ENCODE results near the gene RIMS3.
A peak's percentile ranks its signal among the peaks of the same experiment; 100 is the strongest.

The RIMS3 gene

GRCh38 chr1:40618108-40618507, 47.4 kb downstream of the RIMS3 start:
- no peak for DNase-seq (ENCODE audit: extremely low spot score)
- ChIA-PET POLR2A (no interaction called here), CTCF (no interaction called here)
- TF ChIP-seq ARNT (IDR thresholded peaks at IDR 0.05) = no peak
- TF ChIP-seq BHLHE40 (IDR thresholded peaks at IDR 0.05; ENCODE audit: borderline replicate concordance) = no peak
- TF ChIP-seq CTBP1 (IDR thresholded peaks at IDR 0.05; ENCODE audit: borderline replicate concordance) = no peak
- TF ChIP-seq TARDBP (IDR thresholded peaks at IDR 0.05) = no peak
- TF ChIP-seq SP1 (IDR thresholded peaks at IDR 0.05) = no peak
- TF ChIP-seq ZNF384 (IDR thresholded peaks at IDR 0.05) = no peak
- no peak for TF ChIP-seq FOXK2 (IDR thresholded peaks at IDR 0.05)

GRCh38 chr1:40612345-40612831, 53.1 kb downstream of the RIMS3 start:
- peak; percentile 75 for DNase-seq (ENCODE audit: extremely low spot score)
- CTCF ChIA-PET = interaction anchor here (0.8 kb wide), 2 partner anchors 9 to 109 kb away, joined by 4 read pairs; no protein-coding TSS in a partner anchor
- TF ChIP-seq HDGF (IDR thresholded peaks at IDR 0.05; ENCODE audit: borderline replicate concordance) (no peak), NFRKB (IDR thresholded peaks at IDR 0.05) (no peak), SUZ12 (IDR thresholded peaks at IDR 0.05) (no peak), SP1 (IDR thresholded peaks at IDR 0.05) (no peak), PKNOX1 (IDR thresholded peaks at IDR 0.05) (no peak), ELF4 (IDR thresholded peaks at IDR 0.05) (no peak), FOXM1 (IDR thresholded peaks at IDR 0.05; ENCODE audit: borderline replicate concordance) (no peak), CTBP1 (IDR thresholded peaks at IDR 0.05; ENCODE audit: borderline replicate concordance) (no peak), L3MBTL2 (conservative IDR thresholded peaks at IDR 0.05) (no peak), FOXA1 (IDR thresholded peaks at IDR 0.05) (no peak), ZNF384 (IDR thresholded peaks at IDR 0.05) (no peak), BHLHE40 (IDR thresholded peaks at IDR 0.05; ENCODE audit: borderline replicate concordance) (no peak), ARNT (IDR thresholded peaks at IDR 0.05) (no peak), TARDBP (IDR thresholded peaks at IDR 0.05) (no peak), FOXK2 (IDR thresholded peaks at IDR 0.05) (no peak), LEF1 (IDR thresholded peaks at IDR 0.05; ENCODE audit: borderline replicate concordance) (no peak)
- POLR2A ChIA-PET = interaction anchor here (0.7 kb wide), 1 partner anchor 79 kb away, joined by 3 read pairs; the partner anchor contains the start of gene NFYC

GRCh38 chr1:40610156-40610555, 55.3 kb downstream of the RIMS3 start:
- ChIA-PET CTCF (no interaction called here), POLR2A (no interaction called here)
- no peak for TF ChIP-seq NFRKB (IDR thresholded peaks at IDR 0.05)
- no peak for TF ChIP-seq PKNOX1 (IDR thresholded peaks at IDR 0.05)
- TF ChIP-seq ARNT (IDR thresholded peaks at IDR 0.05) = no peak
- TF ChIP-seq TARDBP (IDR thresholded peaks at IDR 0.05) = no peak
- no peak for TF ChIP-seq SP1 (IDR thresholded peaks at IDR 0.05)
- TF ChIP-seq FOXA1 (IDR thresholded peaks at IDR 0.05) = no peak
- TF ChIP-seq LEF1 (IDR thresholded peaks at IDR 0.05; ENCODE audit: borderline replicate concordance) = no peak
- no peak for TF ChIP-seq ELF4 (IDR thresholded peaks at IDR 0.05)
- TF ChIP-seq CTBP1 (IDR thresholded peaks at IDR 0.05; ENCODE audit: borderline replicate concordance) = no peak
- TF ChIP-seq ZNF384 (IDR thresholded peaks at IDR 0.05) = no peak
- TF ChIP-seq L3MBTL2 (conservative IDR thresholded peaks at IDR 0.05) = no peak
- TF ChIP-seq HDGF (IDR thresholded peaks at IDR 0.05; ENCODE audit: borderline replicate concordance) = no peak
- TF ChIP-seq SUZ12 (IDR thresholded peaks at IDR 0.05) = no peak
- TF ChIP-seq FOXK2 (IDR thresholded peaks at IDR 0.05) = no peak
- no peak for DNase-seq (ENCODE audit: extremely low spot score)

- TF ChIP-seq FOXA1 (IDR thresholded peaks at IDR 0.05) = no peak
- no peak for TF ChIP-seq ELF4 (IDR thresholded peaks at IDR 0.05)
- no peak for TF ChIP-seq HDGF (IDR thresholded peaks at IDR 0.05; ENCODE audit: borderline replicate concordance)
- no peak for TF ChIP-seq FOXM1 (IDR thresholded peaks at IDR 0.05; ENCODE audit: borderline replicate concordance)
- TF ChIP-seq PKNOX1 (IDR thresholded peaks at IDR 0.05) = no peak
- TF ChIP-seq L3MBTL2 (conservative IDR thresholded peaks at IDR 0.05) = no peak
- no peak for TF ChIP-seq ARNT (IDR thresholded peaks at IDR 0.05)
- ChIA-PET CTCF (interaction anchor here (0.9 kb wide), 1 partner anchor 58 kb away, joined by 6 read pairs; no protein-coding TSS in a partner anchor), POLR2A (no interaction called here)
- DNase-seq (ENCODE audit: extremely low spot score) = no peak
Measured at GRCh38 chr1:40607921-40608320, 57.6 kb downstream of the RIMS3 start.

GRCh38 chr1:40606978-40607377, 58.5 kb downstream of the RIMS3 start:
- ChIA-PET POLR2A (no interaction called here), CTCF (interaction anchor here (0.6 to 0.8 kb wide), 2 partner anchors 55 to 168 kb away, joined by 3 read pairs; no protein-coding TSS in a partner anchor)
- no peak for DNase-seq (ENCODE audit: extremely low spot score)
- TF ChIP-seq SP1 (IDR thresholded peaks at IDR 0.05) (no peak), ZNF384 (IDR thresholded peaks at IDR 0.05) (no peak)

- ChIA-PET CTCF (interaction anchor here (0.8 kb wide), 1 partner anchor 169 kb away, joined by 3 read pairs; no protein-coding TSS in a partner anchor), POLR2A (no interaction called here)
- DNase-seq (ENCODE audit: extremely low spot score) = no peak
- TF ChIP-seq CTBP1 (IDR thresholded peaks at IDR 0.05; ENCODE audit: borderline replicate concordance) (no peak), SP1 (IDR thresholded peaks at IDR 0.05) (no peak), ZNF384 (IDR thresholded peaks at IDR 0.05) (no peak), PKNOX1 (IDR thresholded peaks at IDR 0.05) (no peak), ELF4 (IDR thresholded peaks at IDR 0.05) (no peak), SUZ12 (IDR thresholded peaks at IDR 0.05) (no peak), BHLHE40 (IDR thresholded peaks at IDR 0.05; ENCODE audit: borderline replicate concordance) (no peak), ARNT (IDR thresholded peaks at IDR 0.05) (no peak), FOXM1 (IDR thresholded peaks at IDR 0.05; ENCODE audit: borderline replicate concordance) (no peak), FOXK2 (IDR thresholded peaks at IDR 0.05) (no peak), TARDBP (IDR thresholded peaks at IDR 0.05) (no peak), HDGF (IDR thresholded peaks at IDR 0.05; ENCODE audit: borderline replicate concordance) (no peak), NFRKB (IDR thresholded peaks at IDR 0.05) (no peak)
Measured at GRCh38 chr1:40606194-40606593, 59.3 kb downstream of the RIMS3 start.

Measured in HEK293T (cell line).